Measurements from ENCODE around the gene ATIC. TPM values are rescaled to one million over a fixed set of nuclear protein-coding genes. Genes with fewer than 3 reads are reported as not detected.

The ATIC gene
- total RNA-seq, 1 experiment from 2014 or later, result 295 TPM

- Histone ChIP-seq H3K4me2 (ENCODE audit: insufficient read depth, insufficient read length, low read length) (no peak overlapping the region), H3K9me3 (ENCODE audit: control insufficient read depth, low read depth, low read length) (no peaks in the 10 kb centered on the region), H2AK5ac (ENCODE audit: insufficient read length, low read length) (no peak overlapping the region), H4K5ac (ENCODE audit: insufficient read length, low read depth, low read length) (no peak overlapping the region), H4K91ac (ENCODE audit: insufficient read length, low read depth, low read length) (no peak overlapping the region), H3K27me3 (ENCODE audit: insufficient read depth, low read length) (no peaks in the 10 kb centered on the region), H3T11ph (ENCODE audit: low read length) (no peak overlapping the region), H2BK120ac (ENCODE audit: low read depth, low read length, poor library complexity, severe bottlenecking) (no peak overlapping the region), H3K27ac (ENCODE audit: insufficient read length, low read depth, low read length) (no peak overlapping the region), H4K8ac (replicated peaks; ENCODE audit: insufficient read length, low read depth, low read length) (no peak overlapping the region), H2BK5ac (ENCODE audit: insufficient read length, low read length) (no peak overlapping the region), H2BK12ac (ENCODE audit: insufficient read length, low read depth, low read length) (no peak overlapping the region), H3K23me2 (ENCODE audit: insufficient read length, low read depth, low read length, poor library complexity, severe bottlenecking) (no peaks in the 10 kb centered on the region), H2BK15ac (ENCODE audit: low read depth, low read length) (no peak overlapping the region), H3K56ac (ENCODE audit: insufficient read length, low read depth, low read length) (no peak overlapping the region), H2AFZ (ENCODE audit: low read length) (no peak overlapping the region), H3K23ac (ENCODE audit: insufficient read length, low read depth, low read length) (no peak overlapping the region), H3K4me1 (ENCODE audit: insufficient read depth, low read length) (no peaks in the 10 kb centered on the region), H3K14ac (ENCODE audit: insufficient read depth, low read length) (no peak overlapping the region), H3K4ac (ENCODE audit: low read depth, low read length) (no peak overlapping the region), H3K18ac (ENCODE audit: insufficient read length, low read depth, low read length) (no peak overlapping the region), H4K20me1 (ENCODE audit: control insufficient read depth, insufficient read depth, insufficient read length) (no peaks in the 10 kb centered on the region), H3K79me1 (ENCODE audit: insufficient read depth, low read depth, low read length, poor library complexity, severe bottlenecking) (peaks cover 4% of the 10 kb centered on the region), H3K79me2 (ENCODE audit: insufficient read depth, low read length) (no peaks in the 10 kb centered on the region), H3K9ac (ENCODE audit: extremely low read depth, insufficient read length, low read length) (no peak overlapping the region), H2BK20ac (ENCODE audit: low read depth, low read length, poor library complexity, severe bottlenecking) (no peak overlapping the region)
- no CpG with 5 or more reads among the region's 7 CpGs for WGBS (ENCODE audit: extremely low coverage, insufficient read length, low lambda C conversion rate)
- Mint-ChIP-seq H3K27me3 (ENCODE audit: low read depth) (no peaks in the 10 kb centered on the region), H3K9me3 (no peaks in the 10 kb centered on the region), H3K4me1 (no peaks in the 10 kb centered on the region), H3K27ac (no peak overlapping the region), H3K4me3 (no peak overlapping the region), H3K36me3 (ENCODE audit: insufficient read depth in 1 of 3, low read depth in 3 of 3) (peaks cover 46 to 95% (median 88%) of the 10 kb centered on the region in 3 experiments; a peak in 6 of 7 replicates)
- no peak for DNase-seq
- TF ChIP-seq, protein P1, sequence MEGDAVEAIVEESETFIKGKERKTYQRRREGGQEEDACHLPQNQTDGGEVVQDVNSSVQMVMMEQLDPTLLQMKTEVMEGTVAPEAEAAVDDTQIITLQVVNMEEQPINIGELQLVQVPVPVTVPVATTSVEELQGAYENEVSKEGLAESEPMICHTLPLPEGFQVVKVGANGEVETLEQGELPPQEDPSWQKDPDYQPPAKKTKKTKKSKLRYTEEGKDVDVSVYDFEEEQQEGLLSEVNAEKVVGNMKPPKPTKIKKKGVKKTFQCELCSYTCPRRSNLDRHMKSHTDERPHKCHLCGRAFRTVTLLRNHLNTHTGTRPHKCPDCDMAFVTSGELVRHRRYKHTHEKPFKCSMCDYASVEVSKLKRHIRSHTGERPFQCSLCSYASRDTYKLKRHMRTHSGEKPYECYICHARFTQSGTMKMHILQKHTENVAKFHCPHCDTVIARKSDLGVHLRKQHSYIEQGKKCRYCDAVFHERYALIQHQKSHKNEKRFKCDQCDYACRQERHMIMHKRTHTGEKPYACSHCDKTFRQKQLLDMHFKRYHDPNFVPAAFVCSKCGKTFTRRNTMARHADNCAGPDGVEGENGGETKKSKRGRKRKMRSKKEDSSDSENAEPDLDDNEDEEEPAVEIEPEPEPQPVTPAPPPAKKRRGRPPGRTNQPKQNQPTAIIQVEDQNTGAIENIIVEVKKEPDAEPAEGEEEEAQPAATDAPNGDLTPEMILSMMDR (conservative IDR thresholded peaks at IDR 0.05), result no peak
Measured at GRCh38 chr2:215338883-215339679, 27.2 kb downstream of the ATIC start.

Data from H9 (cell line).